ENCODE measurements around the gene NOP53.

- no peak for TF ChIP-seq POLR2A (IDR thresholded peaks at IDR 0.05; ENCODE audit: low read depth, low read length)
- no peak for TF ChIP-seq TAF1 (IDR thresholded peaks at IDR 0.05; ENCODE audit: borderline replicate concordance, low read depth, low read length)
Observed at GRCh38 chr19:47792616-47793015, 47.3 kb downstream of the NOP53 start.
